ENCODE results near the gene TNS3.
"Not testable (repeated sequence)": the region's sequence is repeated elsewhere in the genome, so short reads cannot be mapped to it uniquely, and the experiment has no call there.

TNS3 gene

DNA sequence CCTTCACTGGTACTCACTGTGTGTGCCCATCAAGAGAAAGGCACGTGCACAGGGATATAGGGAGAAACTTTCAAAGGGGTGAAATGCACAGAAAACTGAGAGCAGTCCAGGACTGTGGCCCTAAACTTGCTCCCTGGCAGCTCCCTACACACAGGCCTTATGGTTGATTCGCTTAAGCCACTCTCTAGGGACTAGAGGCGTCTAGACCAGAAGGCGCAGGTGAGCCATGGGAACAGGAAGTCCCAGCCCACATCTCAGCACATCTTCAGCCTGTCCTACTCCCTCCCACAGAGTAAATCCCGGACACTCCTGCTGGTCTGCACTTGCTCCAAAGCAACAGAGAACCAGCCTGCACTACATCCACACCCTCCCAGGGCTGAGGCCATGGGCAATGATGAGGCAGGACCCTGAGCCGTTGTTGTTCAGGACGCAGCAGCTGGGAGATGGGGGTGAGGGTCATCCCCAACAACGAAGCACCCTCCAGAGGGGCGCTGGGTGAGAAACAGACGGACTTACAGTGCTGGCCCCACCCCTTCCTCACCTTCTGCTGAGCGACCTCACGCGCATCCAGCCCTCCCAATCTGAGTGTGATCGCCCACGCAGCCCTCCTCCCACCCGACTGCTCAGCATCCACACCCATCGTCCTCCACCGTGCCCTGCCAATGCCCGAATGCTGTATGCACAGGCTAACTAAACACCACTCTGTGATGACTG lies 109.3 kb downstream of the TNS3 start:
- DNase-seq (ENCODE audit: low spot score) = peak; percentile 52

DNA sequence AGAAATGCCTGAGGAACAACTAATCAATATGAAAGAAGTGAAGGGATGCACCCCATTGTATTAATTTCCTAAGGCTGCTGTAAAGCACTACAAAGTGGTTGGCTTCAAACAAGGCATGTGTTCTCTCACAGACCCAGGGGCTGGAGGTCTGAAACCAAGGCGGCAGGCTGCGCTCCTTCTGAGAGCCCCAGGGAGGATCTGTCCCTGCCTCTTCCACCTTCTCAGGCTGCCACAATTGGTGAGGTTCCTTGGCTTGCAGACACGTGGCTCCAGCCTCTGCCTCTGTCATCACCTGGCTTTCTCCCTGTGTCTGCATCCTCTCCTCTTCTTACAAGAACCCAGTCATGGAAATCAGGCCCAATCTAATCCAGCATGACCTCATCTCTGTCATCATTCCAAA lies 110.1 kb downstream of the TNS3 start:
- DNase-seq (ENCODE audit: low spot score) = peak; percentile 32

DNA sequence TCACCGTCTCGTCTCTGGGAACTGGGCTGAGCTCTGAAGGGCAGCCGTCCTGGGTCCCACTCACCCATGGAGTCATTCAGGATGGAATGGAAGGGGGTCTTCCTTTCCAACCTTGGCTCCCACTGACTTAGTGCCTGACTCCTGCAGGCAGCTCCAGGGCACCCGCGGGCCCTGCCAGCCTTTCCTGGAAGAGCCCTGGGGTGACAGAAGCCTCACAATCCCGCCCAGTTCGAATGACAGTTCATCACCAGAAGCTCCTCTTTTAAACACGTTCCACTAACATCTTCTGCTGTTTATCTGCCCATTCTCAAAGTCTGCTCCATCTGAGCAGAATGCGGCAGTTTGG lies 110.6 kb downstream of the TNS3 start:
- peak; percentile 56 for DNase-seq (ENCODE audit: low spot score)

DNA sequence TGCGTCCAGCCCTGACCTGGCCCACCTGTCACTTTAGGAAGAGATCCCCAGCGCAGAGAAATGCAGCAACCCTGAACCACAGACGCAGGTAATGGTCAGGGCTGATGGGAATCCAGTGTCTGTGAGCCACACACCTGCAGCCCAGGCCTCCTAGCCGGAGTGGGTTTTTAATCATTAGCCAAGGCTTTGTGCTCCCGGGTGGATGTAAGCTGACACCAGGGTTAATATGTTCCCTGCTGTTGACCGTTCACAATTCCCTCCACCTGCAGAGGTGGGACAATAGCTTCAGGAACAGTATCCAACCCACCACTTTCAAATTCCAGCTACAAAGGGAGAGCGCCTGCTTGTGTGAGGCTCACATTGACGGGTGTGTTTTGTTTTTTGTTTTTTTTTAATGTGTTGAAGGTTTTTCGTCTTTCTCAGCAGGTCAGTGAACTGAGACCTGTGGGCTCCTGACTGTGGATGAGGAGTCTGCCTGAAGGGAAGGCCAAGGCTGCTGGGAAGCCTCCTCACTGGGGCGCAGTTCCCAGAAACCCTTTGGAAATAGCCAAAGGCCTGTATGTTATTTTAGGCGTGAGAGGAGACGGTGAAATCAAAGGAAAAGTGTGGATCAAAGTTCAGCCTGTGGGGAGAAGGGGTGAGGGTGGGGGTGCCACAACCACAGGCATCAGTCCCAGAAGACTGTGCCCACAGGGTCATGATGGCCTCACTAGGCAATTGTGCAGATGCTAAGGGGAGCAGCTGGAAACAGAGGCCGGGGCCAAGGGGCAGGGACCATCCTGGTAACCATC lies 111.1 kb downstream of the TNS3 start:
- DNase-seq (ENCODE audit: low spot score) = peak; percentile 99

DNA sequence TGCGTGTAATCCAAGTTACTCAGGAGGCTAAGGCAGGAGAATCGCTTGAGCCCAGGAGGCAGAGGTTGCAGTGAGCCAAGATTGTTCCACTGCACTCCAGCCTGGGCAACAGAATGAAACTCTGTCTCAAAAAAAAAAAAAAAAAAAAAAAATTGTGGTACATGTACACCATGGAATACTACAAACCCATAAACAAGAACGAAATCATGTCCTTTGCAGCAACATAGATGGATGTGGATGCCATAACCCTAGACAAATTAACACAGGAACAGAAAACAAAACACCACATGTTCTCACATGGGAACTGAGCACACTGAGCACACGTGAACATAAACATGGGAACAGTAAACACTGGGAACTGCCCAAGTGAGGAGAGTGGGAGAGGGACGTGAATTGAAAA lies 112.1 kb downstream of the TNS3 start:
- DNase-seq (ENCODE audit: low spot score) = not testable (repeated sequence)

DNA sequence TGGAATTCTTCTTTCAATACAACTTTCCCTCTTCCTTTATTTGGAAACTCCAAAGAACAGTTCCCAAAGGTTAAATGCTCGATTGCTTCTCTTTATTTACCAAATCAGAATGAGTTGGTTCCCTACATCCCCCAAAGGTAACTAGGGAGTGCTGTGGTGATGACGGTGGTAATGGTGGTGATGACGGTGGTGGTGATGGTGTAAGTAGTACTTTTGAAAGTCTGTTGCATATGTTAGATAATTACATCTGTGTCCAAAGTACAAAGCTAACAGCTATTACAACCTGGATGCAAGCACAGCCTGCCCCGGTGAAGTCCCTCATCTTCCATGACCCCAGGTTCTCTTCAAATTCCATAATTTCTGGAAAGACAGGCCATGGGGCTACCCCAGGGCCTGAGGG lies 115.1 kb downstream of the TNS3 start:
- no peak for DNase-seq (ENCODE audit: low spot score)

DNA sequence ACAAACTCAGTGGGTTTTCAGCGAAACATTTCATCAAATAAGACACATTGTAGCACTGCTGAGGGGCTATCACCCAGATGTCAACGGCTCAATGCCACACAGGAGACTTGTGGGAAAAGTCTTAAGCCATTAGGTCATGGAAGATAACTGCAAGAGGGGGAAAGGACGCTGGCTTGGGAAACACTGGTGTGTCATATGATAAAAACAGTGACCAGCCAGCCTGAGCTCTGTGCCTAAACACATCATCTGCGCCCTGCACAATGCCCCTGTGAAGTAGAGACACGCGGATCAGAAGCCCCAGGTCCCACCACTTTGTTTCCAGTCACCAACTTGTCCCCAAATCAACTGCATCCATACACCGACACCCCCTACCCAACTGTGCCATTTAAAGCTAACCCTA lies 116.7 kb downstream of the TNS3 start:
- no peak for DNase-seq (ENCODE audit: low spot score)

DNA sequence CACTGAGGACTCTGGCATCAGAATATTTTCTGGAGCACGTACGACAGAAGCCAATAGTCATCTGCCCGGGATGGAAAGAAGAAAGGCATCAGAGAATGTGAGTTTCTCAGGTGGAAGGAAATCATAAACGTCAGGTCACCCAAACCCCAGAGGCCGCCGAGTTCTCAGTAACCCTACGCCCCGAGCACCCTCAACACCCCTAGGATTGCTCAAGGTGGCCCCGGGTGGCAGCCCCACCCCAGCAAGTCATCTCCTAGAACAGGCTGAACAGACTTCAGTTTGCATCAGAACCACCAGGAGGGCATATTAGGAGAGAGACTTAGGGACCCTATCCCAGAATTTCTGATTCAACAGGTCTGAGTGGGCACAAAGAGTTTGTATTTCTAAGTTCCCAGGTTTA lies 117.6 kb downstream of the TNS3 start:
- DNase-seq (ENCODE audit: low spot score) = no peak

DNA sequence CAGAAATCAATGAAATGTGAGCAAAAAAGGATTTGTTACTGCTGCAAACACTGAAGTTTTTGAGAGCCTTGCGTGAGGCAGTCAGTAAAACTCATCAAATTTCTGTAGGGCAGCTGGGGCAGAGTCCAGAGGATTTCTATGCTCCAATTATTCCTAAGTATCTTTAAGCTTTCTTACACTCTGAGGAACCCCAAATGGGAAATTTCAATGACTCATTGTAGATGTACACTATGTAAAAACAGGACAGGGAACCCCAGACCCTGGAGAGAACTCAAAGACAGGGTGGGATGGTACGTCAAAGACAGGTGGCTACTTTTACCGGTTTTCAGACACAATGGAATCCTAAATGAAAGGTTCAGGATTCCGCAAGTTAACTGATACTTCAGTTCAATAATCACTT lies 120.2 kb downstream of the TNS3 start:
- DNase-seq (ENCODE audit: low spot score) = no peak

DNA sequence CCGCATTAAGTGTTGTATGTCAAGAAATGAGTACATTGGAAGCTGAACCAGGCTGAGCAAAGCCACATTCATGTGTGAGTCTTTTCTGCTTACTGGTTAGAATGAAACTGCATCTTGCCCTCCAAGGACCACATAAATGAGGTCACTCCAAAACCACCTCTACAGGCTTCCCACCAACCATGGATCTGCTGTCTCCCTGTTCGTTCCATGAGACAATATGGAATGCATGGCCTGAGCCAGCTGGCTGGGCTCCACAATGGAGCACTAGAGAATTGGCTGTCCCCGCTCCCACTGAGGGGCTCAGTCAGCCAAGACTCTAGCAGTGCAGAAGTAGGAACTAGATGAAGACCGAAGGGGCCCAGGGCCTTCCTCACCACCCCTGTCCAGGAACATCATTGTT lies 120.8 kb downstream of the TNS3 start:
- DNase-seq (ENCODE audit: low spot score) = no peak

DNA sequence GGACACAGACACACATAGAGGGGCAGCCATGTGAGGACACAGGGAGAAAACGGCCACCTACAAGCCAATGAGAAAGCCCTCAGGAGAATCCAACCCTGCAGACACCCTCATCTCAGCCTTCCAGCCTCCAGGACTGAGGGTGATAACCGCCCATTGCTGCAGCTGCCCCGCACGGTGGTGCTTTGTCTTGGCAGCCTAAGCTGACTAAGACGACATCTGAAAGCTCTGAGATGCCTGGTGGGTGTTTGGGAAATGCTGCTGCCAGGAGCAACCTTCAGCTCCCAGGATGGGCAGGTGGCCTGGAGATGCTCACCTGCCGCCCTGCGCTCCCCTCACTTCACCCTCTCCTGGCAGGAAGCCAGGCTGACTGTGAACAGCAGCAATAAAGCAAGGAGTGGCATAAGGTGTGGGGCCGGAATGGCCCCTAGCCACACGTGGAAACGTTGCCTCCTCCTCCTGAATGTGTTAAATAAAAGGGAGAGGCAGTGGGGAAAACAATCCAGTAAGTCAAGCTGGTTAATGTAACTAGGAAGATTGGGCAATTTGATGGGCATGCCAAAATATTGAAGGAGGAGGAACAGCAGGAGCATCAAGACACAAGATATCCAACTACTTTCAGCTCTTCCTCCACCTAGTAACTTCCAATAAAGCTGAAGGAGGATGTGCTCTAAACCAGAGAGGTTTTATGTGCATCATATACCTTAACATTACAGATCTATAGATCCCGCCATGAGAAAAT lies 121.5 kb downstream of the TNS3 start:
- DNase-seq (ENCODE audit: low spot score) = peak; percentile 87

DNA sequence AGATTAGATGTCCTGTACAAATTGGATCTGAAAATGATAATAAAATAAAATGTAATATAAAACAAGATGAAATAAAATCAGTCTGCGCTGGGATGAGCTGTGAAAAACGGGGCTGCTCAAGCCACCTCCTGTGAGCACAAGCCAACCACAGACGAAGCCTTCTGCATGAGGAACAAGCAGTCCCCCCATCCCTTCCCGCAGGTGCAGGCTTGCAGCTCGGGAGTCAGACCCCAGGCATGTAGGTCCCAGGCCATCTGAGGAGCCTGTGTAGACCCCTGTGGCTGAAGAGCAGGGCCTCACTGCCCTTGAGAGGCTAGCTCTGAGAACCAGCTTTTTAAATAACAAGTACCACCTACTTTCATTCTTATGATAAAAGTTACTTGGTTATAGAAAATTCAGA lies 123.4 kb downstream of the TNS3 start:
- no peak for DNase-seq (ENCODE audit: low spot score)

DNA sequence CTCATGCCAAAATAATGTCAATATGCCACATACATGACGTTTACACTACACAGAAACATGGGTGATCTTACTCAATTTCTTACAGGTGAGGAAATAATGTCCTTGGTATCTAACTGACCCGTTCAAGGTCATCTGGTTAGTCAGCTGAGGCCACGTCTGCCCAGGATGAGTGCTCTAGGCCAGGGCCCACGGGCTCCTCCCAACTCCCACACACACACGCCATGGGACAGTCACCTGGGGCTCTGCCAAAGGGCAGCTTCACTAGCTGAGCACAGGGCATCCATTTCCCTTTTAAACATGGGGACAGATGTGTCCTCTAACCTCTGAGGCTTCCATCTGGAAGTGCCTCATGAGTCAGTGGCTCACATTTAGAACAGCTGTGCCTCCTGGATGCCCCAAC lies 123.9 kb downstream of the TNS3 start:
- DNase-seq (ENCODE audit: low spot score) = peak; percentile 74

DNA sequence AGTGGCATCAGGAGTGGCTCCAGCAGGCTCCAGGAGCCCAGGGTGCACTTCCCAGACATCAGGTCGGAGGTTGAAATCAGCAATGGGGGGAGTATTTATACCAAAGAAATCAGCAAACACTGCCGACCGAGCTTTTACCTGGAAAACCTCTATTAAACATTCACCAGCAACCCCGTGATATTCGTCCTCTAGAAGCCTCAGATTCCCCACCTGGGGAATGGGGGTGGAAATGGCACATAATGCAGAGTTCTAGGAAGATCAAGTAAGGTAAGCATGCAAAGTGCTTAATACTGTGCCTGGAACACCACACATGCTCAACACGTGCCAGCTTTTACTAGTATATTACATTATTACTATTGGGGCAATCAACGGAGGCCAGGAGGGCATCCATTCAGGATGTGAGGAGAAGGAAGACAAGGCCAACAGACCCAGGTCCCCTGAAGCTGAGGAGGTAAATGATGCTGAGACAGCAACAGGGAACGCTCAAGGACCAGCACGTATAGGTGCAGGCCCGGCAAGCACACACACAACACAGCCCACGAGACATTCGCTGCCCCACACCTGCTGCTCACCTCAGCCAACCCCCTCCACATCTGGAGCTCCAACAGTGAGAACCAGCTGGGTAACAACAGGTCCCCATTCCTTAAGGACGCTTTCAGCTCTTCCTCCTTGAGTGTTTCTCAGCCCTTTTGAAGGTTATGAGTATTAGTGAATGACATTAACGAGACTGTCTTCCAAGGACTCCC lies 125.5 kb downstream of the TNS3 start:
- no peak for DNase-seq (ENCODE audit: low spot score)

DNA sequence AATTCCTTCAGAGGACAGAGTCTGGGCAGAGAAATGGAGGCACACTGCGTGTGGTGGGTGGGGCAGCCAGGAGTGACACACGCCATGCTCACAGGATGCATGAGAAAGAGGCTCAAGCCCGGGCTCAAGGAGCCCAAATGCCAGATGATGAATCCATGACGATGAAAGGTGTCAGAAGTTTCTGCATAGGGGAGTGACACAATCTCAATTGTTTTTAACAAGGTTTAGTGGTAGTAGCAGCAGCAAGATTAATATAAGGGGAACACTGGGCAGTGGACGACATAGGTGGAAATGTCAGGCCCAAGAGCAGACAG lies 126.1 kb downstream of the TNS3 start:
- DNase-seq (ENCODE audit: low spot score) = no peak

DNA sequence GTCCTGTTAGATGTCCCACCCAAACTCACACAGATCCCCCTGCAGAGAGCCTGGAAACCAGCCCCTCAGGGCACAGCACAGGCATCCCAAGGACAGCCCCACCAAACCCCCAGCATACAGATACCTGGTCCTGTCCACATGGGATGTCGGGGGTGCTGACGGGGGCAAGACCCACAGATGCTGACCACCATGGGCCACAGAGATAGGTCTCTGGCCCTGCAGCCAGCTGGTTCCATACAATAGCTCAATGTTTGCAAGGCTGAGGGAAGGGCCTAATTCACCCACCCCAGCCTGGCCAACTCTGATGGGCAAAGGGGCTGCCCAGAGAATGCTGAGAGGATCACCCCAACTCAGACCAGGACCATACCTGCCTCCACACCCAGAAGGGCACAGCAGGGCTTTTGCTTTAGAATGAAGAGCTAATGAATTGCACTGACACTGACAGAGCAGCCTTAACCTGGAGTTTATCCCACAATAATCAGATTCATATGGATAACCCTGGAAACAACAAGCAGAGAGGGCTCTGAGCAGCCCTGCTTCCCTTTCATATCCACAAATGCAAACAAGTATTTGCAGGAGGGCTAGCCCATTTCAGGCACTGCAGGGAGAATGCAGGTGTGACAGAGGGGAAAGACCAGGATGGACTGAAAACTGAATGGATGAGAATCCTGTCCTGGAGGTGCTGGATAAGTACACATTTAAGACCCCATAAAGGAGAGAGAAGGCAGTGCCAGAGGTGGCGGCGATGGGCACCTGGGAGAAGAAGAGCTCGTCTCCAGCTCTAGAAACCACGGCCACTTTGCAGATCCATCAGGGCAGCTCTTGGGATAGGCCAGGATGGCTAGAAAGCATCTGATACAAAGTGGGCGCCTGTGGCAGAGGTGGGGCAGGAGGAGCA lies 126.7 kb downstream of the TNS3 start:
- DNase-seq (ENCODE audit: low spot score) = no peak

DNA sequence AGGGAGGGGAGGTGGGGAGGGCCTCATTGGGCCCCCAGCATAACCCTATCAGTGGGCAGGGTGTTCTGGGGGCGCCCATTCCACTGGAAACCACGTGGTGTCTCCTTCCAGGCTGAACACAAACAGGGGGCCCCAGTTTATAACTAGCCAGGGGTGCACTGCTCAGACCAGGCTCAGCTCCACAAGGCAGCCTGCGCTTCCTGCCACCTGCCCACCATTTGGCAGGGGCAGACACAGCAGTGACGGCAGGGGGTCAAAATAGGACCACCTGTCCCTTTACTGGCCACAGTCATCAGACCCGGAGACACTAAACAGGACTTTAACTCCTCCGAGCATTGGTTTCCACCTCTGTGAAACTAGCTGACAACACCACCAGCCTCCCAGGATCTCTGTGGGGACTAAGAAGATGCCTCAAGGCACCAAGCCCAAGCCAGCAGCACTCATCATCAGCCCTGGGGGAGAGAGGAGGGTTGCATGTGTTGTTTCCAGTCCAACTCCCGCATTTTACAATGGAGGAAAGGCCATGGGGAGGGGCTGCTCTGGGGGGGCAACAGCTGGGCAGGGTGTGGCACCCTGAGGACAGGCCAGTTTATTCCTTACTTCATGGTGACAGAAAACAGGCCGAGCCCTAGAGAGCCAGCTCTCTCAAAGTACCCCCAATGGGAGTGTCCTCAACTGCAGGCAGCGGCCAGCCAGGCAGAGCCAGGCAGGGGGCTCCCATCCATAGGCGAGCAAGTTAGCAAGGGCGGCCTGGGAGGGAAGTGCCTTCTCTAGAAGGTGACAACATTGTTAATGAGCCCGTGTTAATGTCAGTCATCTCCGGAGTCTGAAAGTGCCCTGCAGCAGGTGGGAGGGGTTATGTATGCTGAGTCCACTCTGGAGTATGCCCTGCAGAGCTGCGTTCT lies 127.6 kb downstream of the TNS3 start:
- DNase-seq (ENCODE audit: low spot score) = no peak

DNA sequence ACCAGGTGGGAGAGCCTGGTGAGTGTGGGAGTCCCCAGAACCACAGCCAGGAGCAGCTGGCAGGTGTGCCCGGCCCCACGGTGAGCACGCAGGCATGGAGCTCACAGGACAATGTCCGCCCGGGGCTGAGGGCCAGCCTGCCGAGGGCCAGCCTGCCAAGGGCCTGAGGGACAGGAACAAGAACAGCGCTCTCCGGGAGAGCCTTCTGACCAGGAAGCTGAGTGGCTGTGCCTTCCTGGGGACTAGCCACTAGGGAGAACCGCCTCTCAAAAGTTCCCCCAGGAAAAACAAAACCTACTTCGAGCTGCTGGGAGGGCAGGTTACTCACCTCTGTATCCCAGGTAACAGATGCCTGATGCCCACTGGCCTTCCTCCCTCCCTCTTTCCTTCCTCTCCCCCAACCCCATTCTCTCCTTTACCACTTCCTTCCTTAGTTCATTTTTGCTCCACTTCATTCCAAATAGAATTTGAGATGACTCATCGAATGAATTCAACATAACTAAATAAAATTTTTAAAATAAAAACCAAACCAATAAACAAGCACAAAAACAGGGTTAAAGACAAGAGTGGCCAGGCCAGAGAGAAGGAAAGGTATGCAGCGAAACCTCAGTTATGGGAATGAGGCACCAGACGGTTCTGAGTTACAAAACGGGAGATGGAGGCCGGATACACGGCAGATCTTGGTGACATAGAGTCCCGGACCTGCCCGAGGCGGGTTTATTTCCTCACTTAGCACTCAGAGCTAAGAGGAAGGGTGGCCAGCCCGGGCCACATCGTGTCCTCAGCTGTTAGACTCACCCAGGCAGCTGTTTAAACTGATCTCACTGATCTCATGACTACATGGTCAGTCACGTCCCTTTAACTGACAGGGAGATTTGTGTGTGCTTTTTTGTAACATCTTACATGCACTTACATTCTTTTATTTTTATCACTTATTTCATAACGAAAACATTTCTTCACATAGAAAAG lies 128.5 kb downstream of the TNS3 start:
- peak; percentile 82 for DNase-seq (ENCODE audit: low spot score)

DNA sequence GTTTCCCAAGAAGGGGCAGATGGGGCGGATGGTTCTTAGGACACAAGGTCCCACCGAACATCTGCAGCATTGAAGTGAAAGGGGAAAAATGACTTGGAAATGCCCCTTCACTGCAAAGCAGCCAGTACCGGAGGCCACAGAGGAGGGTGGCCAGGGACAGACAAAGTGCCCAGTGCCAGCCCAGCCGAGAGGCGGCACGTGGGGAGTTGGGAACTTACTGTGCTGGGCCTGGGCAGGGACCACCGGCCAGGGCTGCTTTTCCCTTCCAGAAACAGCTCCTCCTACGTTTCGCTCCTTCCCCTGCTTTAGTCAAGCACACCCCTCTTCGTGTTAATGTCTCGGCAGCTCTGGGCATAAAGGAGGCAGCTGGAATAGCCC lies 129.2 kb downstream of the TNS3 start:
- no peak for DNase-seq (ENCODE audit: low spot score)

Data from SW480 (cell line).